Nephron progenitor cell (in vitro differentiated cells): ENCODE measurements around the gene DAAM2.

Experiments used
- DNase-seq: peaks from one replicate; pipeline ENCODE4 v3.0.0; 2021
- H3K27ac Mint-ChIP-seq: 2 replicates; pipeline ENCODE4 v1.8.0; 2021; ENCODE audit warnings: mild to moderate bottlenecking, moderate library complexity, mixed read lengths
- H3K27me3 Mint-ChIP-seq: 2 replicates; pipeline ENCODE4 v1.8.0; 2021; ENCODE audit warnings: mild to moderate bottlenecking, low read depth, mixed read lengths; ENCODE audit not compliant: poor library complexity
- H3K36me3 Mint-ChIP-seq: 2 replicates; pipeline ENCODE4 v1.8.0; 2021; ENCODE audit warnings: low read depth, mixed read lengths
- H3K4me1 Mint-ChIP-seq: 2 replicates; pipeline ENCODE4 v1.8.0; 2021; ENCODE audit warnings: mixed read lengths
- H3K4me3 Mint-ChIP-seq: 2 replicates; pipeline ENCODE4 v1.8.0; 2021; ENCODE audit warnings: mild to moderate bottlenecking, moderate library complexity, mixed read lengths
- H3K9me3 Mint-ChIP-seq: 2 replicates; pipeline ENCODE4 v1.8.0; 2021; ENCODE audit warnings: mild to moderate bottlenecking, moderate library complexity, mixed read lengths
- CTCF ChIP-seq: fragments of 200-600 bp; sonication (generic); IDR thresholded peaks from 2 replicates; pipeline ENCODE4 v1.5.0; 2021; ENCODE audit warnings: antibody characterized with exemption

Gene DAAM2

GRCh38 chr6:39920157-39920556 lies 128.0 kb downstream of the DAAM2 start:
- DNase-seq: no peak
- Mint-ChIP-seq H3K27ac (no peak overlapping the region), H3K27me3 (no peaks in the 10 kb centered on the region), H3K36me3 (peaks cover 53% of the 10 kb centered on the region), H3K4me3 (no peak overlapping the region), H3K9me3 (no peaks in the 10 kb centered on the region), H3K4me1 (no peaks in the 10 kb centered on the region)
- TF ChIP-seq CTCF: no peak

- no peak for TF ChIP-seq CTCF
- no peak overlapping the region for H3K4me3 Mint-ChIP-seq
- H3K27me3 Mint-ChIP-seq: peaks cover 8% of the 10 kb centered on the region
- DNase-seq: no peak
- H3K36me3 Mint-ChIP-seq: peaks cover 69% of the 10 kb centered on the region
- H3K27ac Mint-ChIP-seq: no peak overlapping the region
- H3K4me1 Mint-ChIP-seq: no peaks in the 10 kb centered on the region
- peaks cover 5% of the 10 kb centered on the region for H3K9me3 Mint-ChIP-seq
These were observed 130.6 kb downstream of the DAAM2 start for GRCh38 chr6:39922821-39923220.

- no peak overlapping the region for H3K4me3 Mint-ChIP-seq
- H3K9me3 Mint-ChIP-seq: peaks cover 5% of the 10 kb centered on the region
- no peak for TF ChIP-seq CTCF
- peaks cover 67% of the 10 kb centered on the region for H3K36me3 Mint-ChIP-seq
- no peaks in the 10 kb centered on the region for H3K4me1 Mint-ChIP-seq
- no peak overlapping the region for H3K27ac Mint-ChIP-seq
- no peak for DNase-seq
- peaks cover 8% of the 10 kb centered on the region for H3K27me3 Mint-ChIP-seq
These were observed 131.2 kb downstream of the DAAM2 start for GRCh38 chr6:39923394-39923793.

- Mint-ChIP-seq H3K9me3 (peaks cover 5% of the 10 kb centered on the region), H3K27me3 (peaks cover 8% of the 10 kb centered on the region), H3K36me3 (peaks cover 67% of the 10 kb centered on the region), H3K4me3 (no peak overlapping the region), H3K4me1 (peaks cover under 1% of the 10 kb centered on the region), H3K27ac (no peak overlapping the region)
- no peak for DNase-seq
- TF ChIP-seq CTCF: no peak
These were observed 131.7 kb downstream of the DAAM2 start for GRCh38 chr6:39923861-39924260.

GRCh38 chr6:39924283-39924682 lies 132.1 kb downstream of the DAAM2 start:
- H3K4me3 Mint-ChIP-seq: no peak overlapping the region
- peaks cover 67% of the 10 kb centered on the region for H3K36me3 Mint-ChIP-seq
- H3K9me3 Mint-ChIP-seq: peaks cover 5% of the 10 kb centered on the region
- H3K27me3 Mint-ChIP-seq: peaks cover 8% of the 10 kb centered on the region
- DNase-seq: no peak
- H3K4me1 Mint-ChIP-seq: peaks cover 4% of the 10 kb centered on the region
- no peak for TF ChIP-seq CTCF
- H3K27ac Mint-ChIP-seq: no peak overlapping the region

- Mint-ChIP-seq H3K27me3 (peaks cover 8% of the 10 kb centered on the region), H3K4me3 (no peak overlapping the region), H3K4me1 (peaks cover 14% of the 10 kb centered on the region), H3K36me3 (peaks cover 63% of the 10 kb centered on the region), H3K27ac (no peak overlapping the region), H3K9me3 (peaks cover 5% of the 10 kb centered on the region)
- TF ChIP-seq CTCF: no peak
- no peak for DNase-seq
These were observed 133.2 kb downstream of the DAAM2 start for GRCh38 chr6:39925191-39925930.
